Testis (tissue), 3 donors: Measurements from ENCODE around the gene PLPP2. TPM values are rescaled to one million over a fixed set of nuclear protein-coding genes. Genes with fewer than 3 reads are reported as not detected.

ENCODE experiments used
- DNase-seq: peaks from one replicate; pipeline ENCODE4 v3.0.0-alpha.2; 2019
- H3K27ac ChIP-seq, 2 donors: fragments of 200-600 bp; sonication (generic); one replicate each; pipeline ENCODE4 v1.5.1; 2019
- H3K27me3 ChIP-seq: fragments of 200-600 bp; sonication (generic); one replicate; pipeline ENCODE4 v1.5.1; 2019
- H3K36me3 ChIP-seq: fragments of 200-600 bp; sonication (generic); one replicate; pipeline ENCODE4 v1.5.1; 2017; ENCODE audit warnings: low read depth; ENCODE audit errors: missing control alignments
- H3K4me1 ChIP-seq: fragments of 200-600 bp; sonication (generic); one replicate; pipeline ENCODE4 v1.5.1; 2019
- H3K4me3 ChIP-seq, 2 donors: fragments of 200-600 bp; sonication (generic); one replicate each; pipeline ENCODE4 v1.5.1; 2017 to 2019
- H3K9me3 ChIP-seq: fragments of 200-600 bp; sonication (generic); one replicate; pipeline ENCODE4 v1.5.1; 2017
- POLR2A ChIP-seq: fragments of 450-650 bp; IDR thresholded peaks from one replicate; pipeline ENCODE4 v1.6.1; 2017; ENCODE audit warnings: antibody characterized with exemption, mild to moderate bottlenecking, moderate library complexity
- WGBS, 2 donors: methylation state at CpG; one replicate each; pipeline ENCODE4 v1.1.5; 2018; 5-methylcytosine and 5-hydroxymethylcytosine counted together
- intact Hi-C: fragments of 100-400 bp; cut with DNase I; formaldehyde crosslinking; loops from one replicate; pipeline ENCODE4 v1.15.1; 2023; ENCODE audit warnings: low total_unique reads
- polyA plus RNA-seq: library from polyadenylated mRNA; stranded (reverse); fragments of 350-450 nt; fragmentation: Illumina TruSeq; extraction: RNeasy Lipid Tissue Mini Kit (QIAGEN cat#74804); gene quantifications from one replicate; pipeline ENCODE4 v1.2.3, GENCODE V29; 2014; ENCODE audit warnings: low read depth, low replicate concordance; ENCODE audit not compliant: insufficient read depth
- total RNA-seq, 2 donors: library from RNA; depleted of rRNA; stranded (reverse); fragments of >200 nt; gene quantifications; one replicate each; pipeline ENCODE4 v1.2.3, GENCODE V29; 2016
- TF ChIP-seq, protein P1 (sequence below), 3 experiments: fragments of 450-650 bp in 2 of 3; fragments of 200-600 bp in 1 of 3; sonication (generic) in 1 of 3; IDR thresholded peaks; one replicate each; pipeline ENCODE4 v1.5.1; 2016 to 2019; ENCODE audit warnings: antibody characterized with exemption in 3 of 3, mild to moderate bottlenecking in 2 of 3, moderate library complexity in 1 of 3

Gene PLPP2
- total and polyA plus RNA-seq, 3 donors from 2014 or later = 12.0 to 21.4 (median 18.1) TPM

DNA sequence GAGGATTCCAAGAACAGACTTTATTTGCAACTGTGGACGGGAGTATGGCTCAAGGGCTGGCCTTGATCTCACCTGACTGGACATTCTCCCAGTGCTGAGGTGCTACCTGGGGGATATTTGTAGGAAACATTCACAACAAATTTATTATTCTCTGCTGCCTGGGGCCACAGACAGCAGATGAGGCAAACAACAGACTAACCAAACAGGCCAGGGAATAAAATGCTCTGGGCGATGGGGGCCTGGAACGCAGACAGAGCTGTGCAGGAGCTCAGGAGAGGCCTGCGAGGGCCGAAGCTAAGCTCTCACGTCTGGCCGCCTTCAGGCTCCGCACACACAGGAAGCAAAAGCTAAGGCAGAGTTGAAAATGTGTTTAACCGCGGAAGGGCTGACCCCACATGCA lies 7.8 kb downstream of the PLPP2 start:
- TF ChIP-seq, protein P1, sequence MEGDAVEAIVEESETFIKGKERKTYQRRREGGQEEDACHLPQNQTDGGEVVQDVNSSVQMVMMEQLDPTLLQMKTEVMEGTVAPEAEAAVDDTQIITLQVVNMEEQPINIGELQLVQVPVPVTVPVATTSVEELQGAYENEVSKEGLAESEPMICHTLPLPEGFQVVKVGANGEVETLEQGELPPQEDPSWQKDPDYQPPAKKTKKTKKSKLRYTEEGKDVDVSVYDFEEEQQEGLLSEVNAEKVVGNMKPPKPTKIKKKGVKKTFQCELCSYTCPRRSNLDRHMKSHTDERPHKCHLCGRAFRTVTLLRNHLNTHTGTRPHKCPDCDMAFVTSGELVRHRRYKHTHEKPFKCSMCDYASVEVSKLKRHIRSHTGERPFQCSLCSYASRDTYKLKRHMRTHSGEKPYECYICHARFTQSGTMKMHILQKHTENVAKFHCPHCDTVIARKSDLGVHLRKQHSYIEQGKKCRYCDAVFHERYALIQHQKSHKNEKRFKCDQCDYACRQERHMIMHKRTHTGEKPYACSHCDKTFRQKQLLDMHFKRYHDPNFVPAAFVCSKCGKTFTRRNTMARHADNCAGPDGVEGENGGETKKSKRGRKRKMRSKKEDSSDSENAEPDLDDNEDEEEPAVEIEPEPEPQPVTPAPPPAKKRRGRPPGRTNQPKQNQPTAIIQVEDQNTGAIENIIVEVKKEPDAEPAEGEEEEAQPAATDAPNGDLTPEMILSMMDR (IDR thresholded peaks at IDR 0.05) = no peak
- DNase-seq = no peak
- Histone ChIP-seq H3K36me3 (no peaks in the 10 kb centered on the region), H3K27ac (no peak overlapping the region), H3K27me3 (no peaks in the 10 kb centered on the region), H3K4me3 (no peak overlapping the region), H3K9me3 (no peaks in the 10 kb centered on the region), H3K4me1 (no peaks in the 10 kb centered on the region)
- 87 to 88% methylated on average over 10 of the region's 10 CpGs for WGBS, 2 donors
- intact Hi-C loops = no loop called here

GRCh38 chr19:282501-282900 lies 8.7 kb downstream of the PLPP2 start:
- WGBS, 2 donors = 69 to 72% methylated on average over 12 to 13 of the region's 13 CpGs
- DNase-seq = no peak
- Histone ChIP-seq H3K4me1 (no peaks in the 10 kb centered on the region), H3K9me3 (no peaks in the 10 kb centered on the region), H3K27ac (no peak overlapping the region), H3K27me3 (no peaks in the 10 kb centered on the region), H3K36me3 (no peaks in the 10 kb centered on the region), H3K4me3 (no peak overlapping the region)
- intact Hi-C loops = no loop called here
- TF ChIP-seq, protein P1 (IDR thresholded peaks at IDR 0.05) = no peak
- no peak for TF ChIP-seq POLR2A

- no peak overlapping the region for H3K4me3 ChIP-seq
- H3K27me3 ChIP-seq = no peaks in the 10 kb centered on the region
- no peaks in the 10 kb centered on the region for H3K4me1 ChIP-seq
- DNase-seq = no peak
- no peaks in the 10 kb centered on the region for H3K9me3 ChIP-seq
- H3K27ac ChIP-seq = no peak overlapping the region
- intact Hi-C loops = no loop called here
- TF ChIP-seq, protein P1 (IDR thresholded peaks at IDR 0.05) = no peak
- no peak for TF ChIP-seq POLR2A
- whole genome bisulfite sequencing, 2 donors = 79 to 86% methylated on average over 7 to 10 of the region's 10 CpGs
- no peaks in the 10 kb centered on the region for H3K36me3 ChIP-seq
Measured at GRCh38 chr19:281992-282391, 9.2 kb downstream of the PLPP2 start.

DNA sequence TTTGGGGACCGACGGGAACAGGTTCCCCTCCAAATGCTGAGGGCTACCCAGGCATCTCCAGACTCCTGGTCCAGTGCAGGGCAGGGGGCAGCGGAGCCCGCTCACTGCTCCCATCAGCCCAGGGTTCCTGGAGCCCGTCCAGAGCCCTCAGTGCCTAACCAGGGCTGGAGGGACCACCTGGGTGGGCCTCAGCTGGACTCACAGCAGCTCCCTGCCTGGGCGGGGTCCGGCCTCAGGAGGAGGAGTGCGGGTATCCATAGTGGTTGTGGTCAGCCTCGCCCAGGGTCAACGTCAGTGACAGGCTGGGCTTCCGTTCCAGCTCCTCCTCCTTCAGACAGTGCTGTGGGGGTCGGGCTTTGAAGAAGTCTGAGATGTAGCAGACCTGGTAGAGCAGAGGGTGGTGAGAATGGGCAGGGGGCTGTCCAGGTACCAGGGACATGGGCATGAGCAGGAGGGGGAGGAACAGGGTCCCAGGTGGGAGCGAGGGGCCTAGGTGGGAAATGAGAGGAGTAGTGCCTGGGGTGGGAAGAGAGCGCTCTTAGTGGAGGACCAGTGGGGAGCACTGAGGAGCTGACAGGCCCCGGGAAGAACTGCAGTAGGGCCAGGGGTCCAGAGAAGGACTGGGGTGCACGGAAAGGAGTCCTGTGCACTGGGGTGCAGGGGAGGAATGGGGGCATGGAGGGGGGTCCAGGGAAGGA lies 9.9 kb downstream of the PLPP2 start:
- 75 to 85% methylated on average over 13 to 16 of the region's 16 CpGs for WGBS, 2 donors

More for the DNA sequence above, 9.9 kb downstream of the PLPP2 start:
- no peak for DNase-seq
- intact Hi-C loops = no loop called here
- no peaks in the 10 kb centered on the region for H3K4me1 ChIP-seq
- no peak overlapping the region for H3K4me3 ChIP-seq
- no peak overlapping the region for H3K27ac ChIP-seq
- H3K27me3 ChIP-seq = no peaks in the 10 kb centered on the region
- H3K9me3 ChIP-seq = no peaks in the 10 kb centered on the region
- TF ChIP-seq, protein P1 (IDR thresholded peaks at IDR 0.05) = no peak
- no peak for TF ChIP-seq POLR2A
- no peaks in the 10 kb centered on the region for H3K36me3 ChIP-seq
